Testis (tissue), 5 donors: ENCODE results near the gene RSPH3. TPM values are rescaled to one million over a fixed set of nuclear protein-coding genes. Genes with fewer than 3 reads are reported as not detected.
A peak's percentile ranks its signal among the peaks of the same experiment; 100 is the strongest.

Source experiments
- DNase-seq: peaks from one replicate; pipeline ENCODE4 v3.0.0-alpha.2; 2019
- H3K27ac ChIP-seq, 2 donors: fragments of 200-600 bp; sonication (generic); one replicate each; pipeline ENCODE4 v1.5.1; 2019
- H3K27me3 ChIP-seq: fragments of 200-600 bp; sonication (generic); one replicate; pipeline ENCODE4 v1.5.1; 2019
- H3K36me3 ChIP-seq: fragments of 200-600 bp; sonication (generic); one replicate; pipeline ENCODE4 v1.5.1; 2017; ENCODE audit warnings: low read depth; ENCODE audit errors: missing control alignments
- H3K4me1 ChIP-seq: fragments of 200-600 bp; sonication (generic); one replicate; pipeline ENCODE4 v1.5.1; 2019
- H3K4me3 ChIP-seq, 2 donors: fragments of 200-600 bp; sonication (generic); one replicate each; pipeline ENCODE4 v1.5.1; 2017 to 2019
- H3K9me3 ChIP-seq: fragments of 200-600 bp; sonication (generic); one replicate; pipeline ENCODE4 v1.5.1; 2017
- POLR2A ChIP-seq: fragments of 450-650 bp; IDR thresholded peaks from one replicate; pipeline ENCODE4 v1.6.1; 2017; ENCODE audit warnings: antibody characterized with exemption, mild to moderate bottlenecking, moderate library complexity
- WGBS, 2 donors: methylation state at CpG; one replicate each; pipeline ENCODE4 v1.1.5; 2018; 5-methylcytosine and 5-hydroxymethylcytosine counted together
- intact Hi-C: fragments of 100-400 bp; cut with DNase I; formaldehyde crosslinking; loops from one replicate; pipeline ENCODE4 v1.15.1; 2023; ENCODE audit warnings: low total_unique reads
- long read RNA-seq, 2 donors: transcript quantifications; one replicate each; lab custom pipeline, GENCODE V29; 2026
- polyA plus RNA-seq: library from polyadenylated mRNA; stranded (reverse); fragments of 350-450 nt; fragmentation: Illumina TruSeq; extraction: RNeasy Lipid Tissue Mini Kit (QIAGEN cat#74804); gene quantifications from one replicate; pipeline ENCODE4 v1.2.3, GENCODE V29; 2014; ENCODE audit warnings: low read depth, low replicate concordance; ENCODE audit not compliant: insufficient read depth
- total RNA-seq, 2 donors: library from RNA; depleted of rRNA; stranded (reverse); fragments of >200 nt; gene quantifications; one replicate each; pipeline ENCODE4 v1.2.3, GENCODE V29; 2016
- TF ChIP-seq, protein P1 (sequence below), 3 experiments: fragments of 450-650 bp in 2 of 3; fragments of 200-600 bp in 1 of 3; sonication (generic) in 1 of 3; IDR thresholded peaks; one replicate each; pipeline ENCODE4 v1.5.1; 2016 to 2019; ENCODE audit warnings: antibody characterized with exemption in 3 of 3, mild to moderate bottlenecking in 2 of 3, moderate library complexity in 1 of 3

Gene RSPH3, protein sequence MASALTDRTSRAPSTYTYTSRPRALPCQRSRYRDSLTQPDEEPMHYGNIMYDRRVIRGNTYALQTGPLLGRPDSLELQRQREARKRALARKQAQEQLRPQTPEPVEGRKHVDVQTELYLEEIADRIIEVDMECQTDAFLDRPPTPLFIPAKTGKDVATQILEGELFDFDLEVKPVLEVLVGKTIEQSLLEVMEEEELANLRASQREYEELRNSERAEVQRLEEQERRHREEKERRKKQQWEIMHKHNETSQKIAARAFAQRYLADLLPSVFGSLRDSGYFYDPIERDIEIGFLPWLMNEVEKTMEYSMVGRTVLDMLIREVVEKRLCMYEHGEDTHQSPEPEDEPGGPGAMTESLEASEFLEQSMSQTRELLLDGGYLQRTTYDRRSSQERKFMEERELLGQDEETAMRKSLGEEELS
- total RNA-seq = 10 to 100 TPM; 15.7 to 23.6 TPM
- 41.9 TPM for polyA plus RNA-seq
- long read RNA-seq, donor 1, full-length matches to known transcripts = 1 of 6 reads
- long read RNA-seq, donor 1, partial matches to known transcripts = 5 of 6 reads
- long read RNA-seq, donor 1, other reads (novel, unspliced or antisense) = 0 of 6 reads
- long read RNA-seq, donor 2 = 0 reads

DNA sequence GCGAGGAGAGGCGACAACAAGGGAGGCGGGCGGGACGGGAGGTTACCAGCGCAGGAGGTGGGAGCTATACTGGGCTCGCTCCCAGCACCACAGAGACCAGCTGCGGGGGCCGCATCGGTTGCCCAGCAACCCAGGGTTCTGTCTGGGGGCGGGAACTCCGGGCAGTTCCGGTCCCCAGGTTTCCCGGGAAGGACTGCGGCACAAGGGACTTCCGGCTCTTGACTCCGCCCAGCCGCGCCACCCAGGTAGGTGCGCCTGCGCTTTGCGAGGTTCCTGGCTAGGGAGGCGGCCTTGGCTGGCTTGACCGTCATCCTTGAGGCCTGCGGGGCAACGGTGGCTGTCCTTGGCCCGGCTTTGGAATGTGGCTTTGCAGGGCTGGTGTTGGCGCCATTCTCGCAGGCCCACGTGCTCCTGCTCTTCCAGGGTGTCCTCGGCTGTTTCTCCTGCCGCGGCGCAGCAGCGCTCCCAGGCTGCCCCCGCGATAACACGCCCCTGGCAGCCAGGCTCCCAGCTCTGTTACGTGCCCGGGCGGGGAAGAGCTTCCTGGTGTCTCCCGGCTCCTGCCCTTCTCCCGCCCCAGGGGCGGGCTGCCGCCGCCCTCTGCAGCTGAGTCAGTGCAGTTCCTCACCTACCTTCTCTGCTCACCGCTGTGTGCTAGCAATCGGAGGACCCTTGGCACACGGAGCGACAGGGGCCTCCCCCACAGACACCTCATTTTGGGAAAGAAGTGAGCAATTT is at the start of gene RSPH3:
TSS of gene RSPH3 (minus strand) at position 537 of the 738 bp plus-strand sequence. CDS start 652 bp downstream, outside the sequence.
- Histone ChIP-seq H3K4me1 (peaks cover 9% of the 10 kb centered on the region), H3K27ac (peak within 1 kb of the TSS; percentile 76 to 77), H3K27me3 (no peaks in the 10 kb centered on the region), H3K36me3 (no peaks in the 10 kb centered on the region), H3K9me3 (no peaks in the 10 kb centered on the region), H3K4me3 (peak within 1 kb of the TSS; percentile 88 to 93)
- TF ChIP-seq POLR2A = no peak
- TF ChIP-seq, protein P1, sequence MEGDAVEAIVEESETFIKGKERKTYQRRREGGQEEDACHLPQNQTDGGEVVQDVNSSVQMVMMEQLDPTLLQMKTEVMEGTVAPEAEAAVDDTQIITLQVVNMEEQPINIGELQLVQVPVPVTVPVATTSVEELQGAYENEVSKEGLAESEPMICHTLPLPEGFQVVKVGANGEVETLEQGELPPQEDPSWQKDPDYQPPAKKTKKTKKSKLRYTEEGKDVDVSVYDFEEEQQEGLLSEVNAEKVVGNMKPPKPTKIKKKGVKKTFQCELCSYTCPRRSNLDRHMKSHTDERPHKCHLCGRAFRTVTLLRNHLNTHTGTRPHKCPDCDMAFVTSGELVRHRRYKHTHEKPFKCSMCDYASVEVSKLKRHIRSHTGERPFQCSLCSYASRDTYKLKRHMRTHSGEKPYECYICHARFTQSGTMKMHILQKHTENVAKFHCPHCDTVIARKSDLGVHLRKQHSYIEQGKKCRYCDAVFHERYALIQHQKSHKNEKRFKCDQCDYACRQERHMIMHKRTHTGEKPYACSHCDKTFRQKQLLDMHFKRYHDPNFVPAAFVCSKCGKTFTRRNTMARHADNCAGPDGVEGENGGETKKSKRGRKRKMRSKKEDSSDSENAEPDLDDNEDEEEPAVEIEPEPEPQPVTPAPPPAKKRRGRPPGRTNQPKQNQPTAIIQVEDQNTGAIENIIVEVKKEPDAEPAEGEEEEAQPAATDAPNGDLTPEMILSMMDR (IDR thresholded peaks at IDR 0.05) = no peak
- 0% methylated on average over 11 to 46 of the region's 50 CpGs for WGBS, 2 donors
- peak; percentile 96 for DNase-seq
- intact Hi-C loops = loop anchor here (10.0 kb wide), 1 partner anchor 135 kb away; no protein-coding TSS in a partner anchor

DNA sequence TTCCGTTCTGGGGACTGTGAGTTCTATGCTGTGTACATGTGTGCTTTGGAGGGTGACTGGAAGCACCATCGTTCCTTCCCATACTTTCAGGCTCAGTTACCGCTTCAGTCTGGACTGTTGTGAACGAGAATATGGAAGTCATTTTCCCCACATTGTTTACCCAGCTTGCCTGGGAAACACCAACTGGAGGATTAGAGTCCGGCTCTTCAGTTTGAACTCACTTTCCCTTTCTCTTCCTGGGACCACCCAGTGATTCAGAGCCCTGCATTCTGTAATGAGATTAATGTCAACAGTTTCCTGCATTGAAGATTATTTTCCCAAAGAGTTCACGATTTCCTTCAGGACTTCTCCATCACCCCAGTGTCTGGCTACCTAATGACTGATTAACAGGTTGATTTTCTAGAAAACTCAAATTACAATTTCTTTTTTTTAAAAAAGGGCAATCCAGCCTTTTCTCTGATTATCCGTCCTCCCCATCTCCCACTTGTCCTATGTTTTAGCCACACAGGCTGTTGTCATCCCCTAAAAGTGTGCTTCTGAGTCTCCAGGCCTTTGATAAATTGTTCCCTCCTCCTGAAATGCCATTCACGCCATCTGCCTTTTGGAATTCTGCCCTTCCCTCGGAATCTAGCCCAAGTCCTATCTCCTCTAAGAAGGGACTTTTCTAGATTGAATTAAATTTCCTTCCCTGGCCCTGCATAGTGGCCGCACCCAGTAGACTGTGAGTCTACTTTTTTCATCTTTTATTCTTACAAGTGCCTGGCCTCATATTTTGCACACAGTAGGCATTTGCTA is 48.1 kb upstream of the RSPH3 start:
- Histone ChIP-seq H3K27me3 (no peaks in the 10 kb centered on the region), H3K27ac (no peak overlapping the region), H3K9me3 (no peaks in the 10 kb centered on the region), H3K4me1 (no peaks in the 10 kb centered on the region), H3K4me3 (no peak overlapping the region), H3K36me3 (no peaks in the 10 kb centered on the region)
- TF ChIP-seq, protein P1 (IDR thresholded peaks at IDR 0.05) = no peak
- no peak for TF ChIP-seq POLR2A
- DNase-seq = no peak
- 55 to 75% methylated on average over 10 of the region's 10 CpGs for WGBS, 2 donors
- intact Hi-C loops = loop anchor here (10.0 kb wide), 2 partner anchors 57 to 87 kb away; no protein-coding TSS in a partner anchor

DNA sequence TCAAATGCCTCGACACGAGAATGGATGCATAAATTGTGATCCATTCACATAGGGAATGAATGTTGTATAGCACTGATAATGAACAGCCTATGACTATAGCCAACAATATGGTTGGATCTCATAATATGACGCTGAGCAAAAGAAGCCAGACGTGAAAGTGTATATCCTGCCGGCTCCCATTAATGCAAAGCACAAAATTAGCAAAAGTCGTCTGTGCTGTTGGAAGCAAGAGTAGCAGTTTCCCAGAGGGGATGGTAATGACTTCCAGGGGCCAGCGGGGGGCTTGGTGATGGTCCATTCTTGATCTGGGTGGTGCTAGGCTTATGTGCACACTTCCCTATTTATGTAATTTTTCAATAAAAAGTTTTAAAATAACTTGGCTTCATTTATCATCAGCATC is 45.8 kb upstream of the RSPH3 start:
- TF ChIP-seq POLR2A = no peak
- TF ChIP-seq, protein P1 (IDR thresholded peaks at IDR 0.05) = no peak
- no peak overlapping the region for H3K4me3 ChIP-seq
- no peaks in the 10 kb centered on the region for H3K9me3 ChIP-seq
- H3K27ac ChIP-seq = no peak overlapping the region
- intact Hi-C loops = loop anchor here (10.0 kb wide), 2 partner anchors 59 to 89 kb away; no protein-coding TSS in a partner anchor
- H3K36me3 ChIP-seq = no peaks in the 10 kb centered on the region
- peaks cover 5% of the 10 kb centered on the region for H3K4me1 ChIP-seq
- DNase-seq = no peak
- 85 to 86% methylated on average over 7 of the region's 7 CpGs for WGBS, 2 donors
- no peaks in the 10 kb centered on the region for H3K27me3 ChIP-seq
